Inflammatory macrophage (primary cell): ENCODE measurements around the gene TMEM80.
"Not testable (repeated sequence)": the region's sequence is repeated elsewhere in the genome, so short reads cannot be mapped to it uniquely, and the experiment has no call there.

Experiments used
- DNase-seq, 2 donors: peaks; one replicate each; pipeline ENCODE4 v3.0.0-alpha.2; 2020 to 2022

Gene TMEM80

GRCh38 chr11:721741-722345, 26.2 kb downstream of the TMEM80 start:
- peak; percentile 38 to 61 for DNase-seq

GRCh38 chr11:722346-722811, 26.8 kb downstream of the TMEM80 start:
- no peak for DNase-seq

DNA sequence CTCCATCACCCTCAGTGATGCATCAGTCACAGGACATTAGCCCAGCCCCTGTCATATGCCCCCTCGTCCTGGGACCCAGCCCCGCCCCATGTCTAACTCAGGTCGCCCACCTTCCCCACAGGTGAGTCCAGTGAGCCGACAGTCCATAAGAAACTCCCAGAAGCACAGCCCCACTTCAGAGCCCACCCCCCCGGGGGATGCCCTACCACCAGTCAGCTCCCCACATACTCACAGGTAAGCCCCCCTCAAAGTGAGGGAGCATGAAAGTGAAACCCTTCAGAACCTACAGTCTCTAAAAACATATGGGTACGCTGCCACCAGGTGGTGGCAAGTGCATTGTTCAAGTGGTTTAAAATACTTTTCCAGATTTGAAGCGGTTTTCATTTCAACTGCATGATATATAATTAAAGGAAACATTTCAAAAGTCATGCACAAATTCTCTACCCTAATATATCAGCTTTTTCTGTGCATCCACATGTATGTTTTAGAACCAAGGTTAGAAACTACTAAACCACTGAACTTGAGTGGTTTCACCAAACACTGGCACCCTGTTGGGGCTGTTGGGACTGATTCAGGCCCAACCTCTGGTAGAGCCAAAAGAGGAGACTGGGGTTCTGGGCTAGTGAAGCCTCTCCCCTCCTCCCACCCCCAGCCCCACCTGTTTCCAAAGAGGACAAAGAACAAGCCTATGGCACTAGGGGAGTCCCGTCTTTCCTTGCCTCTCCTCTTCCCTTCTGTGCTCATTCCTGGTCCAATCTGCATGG, 27.7 kb downstream of the TMEM80 start:
- DNase-seq: peak; percentile 44 to 57

DNA sequence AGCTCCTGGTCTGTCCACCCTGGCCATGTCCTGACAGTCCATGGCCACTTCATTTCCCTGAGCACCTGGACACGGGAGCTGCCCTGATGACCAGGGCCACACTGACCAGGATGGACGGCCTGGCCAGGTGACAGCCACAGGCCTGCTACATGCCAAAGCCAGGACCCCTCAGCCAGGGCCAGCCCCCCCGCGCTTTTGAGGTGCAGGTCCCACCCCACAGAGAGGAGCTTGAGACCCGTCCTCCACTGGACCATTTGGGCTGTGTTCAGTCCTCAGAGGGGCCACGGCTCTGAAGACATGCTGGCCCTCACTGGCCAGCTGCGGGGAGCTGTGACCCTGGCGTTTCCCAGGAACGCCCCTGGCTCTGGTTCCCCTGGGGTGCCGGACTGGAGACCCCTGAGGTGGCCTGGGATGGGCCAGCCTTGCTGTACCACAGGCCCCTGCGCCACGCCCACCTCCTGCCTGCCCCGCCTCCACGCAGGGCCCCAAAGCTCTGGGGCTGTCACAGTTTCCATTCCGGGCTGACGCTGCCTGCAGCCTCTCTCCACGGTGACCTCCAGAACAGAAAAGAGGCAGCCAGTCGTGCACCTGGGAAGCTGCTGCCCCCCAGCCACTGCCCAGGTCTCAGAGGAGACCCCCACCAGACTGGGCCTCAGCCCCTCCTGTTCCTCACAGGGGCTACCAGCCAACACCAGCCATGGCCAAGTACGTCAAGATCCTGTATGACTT, 28.6 kb downstream of the TMEM80 start:
- DNase-seq: no peak

DNA sequence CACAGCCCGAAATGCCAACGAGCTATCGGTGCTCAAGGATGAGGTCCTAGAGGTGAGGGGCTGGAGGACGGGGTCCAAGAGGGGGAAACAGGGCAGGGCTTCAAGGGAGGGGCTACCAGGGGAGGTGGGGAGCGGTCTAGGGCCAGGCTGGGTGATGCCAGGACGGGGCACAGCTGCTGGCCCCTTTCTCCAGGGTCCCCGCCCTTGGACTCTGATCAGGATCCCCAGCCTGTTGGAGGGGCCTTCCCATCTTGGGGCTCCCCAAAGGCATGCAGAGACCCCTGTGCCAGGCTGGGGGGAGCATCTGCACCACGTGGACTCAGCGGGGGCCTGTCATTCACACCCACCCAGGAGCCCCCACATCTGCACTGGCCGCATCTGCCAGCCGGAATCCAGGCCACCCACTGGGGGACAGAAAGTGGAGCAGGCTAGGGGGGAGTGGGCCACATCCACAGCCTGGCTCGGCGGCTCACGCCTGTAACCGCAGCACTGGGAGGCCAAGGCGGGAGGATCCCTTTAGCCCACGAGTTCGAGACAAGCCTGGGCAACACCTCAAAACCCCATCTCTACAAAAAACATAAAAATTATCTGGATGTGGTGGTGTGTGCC, 29.3 kb downstream of the TMEM80 start:
- no peak for DNase-seq

GRCh38 chr11:725624-726202, 30.1 kb downstream of the TMEM80 start:
- DNase-seq: no peak

DNA sequence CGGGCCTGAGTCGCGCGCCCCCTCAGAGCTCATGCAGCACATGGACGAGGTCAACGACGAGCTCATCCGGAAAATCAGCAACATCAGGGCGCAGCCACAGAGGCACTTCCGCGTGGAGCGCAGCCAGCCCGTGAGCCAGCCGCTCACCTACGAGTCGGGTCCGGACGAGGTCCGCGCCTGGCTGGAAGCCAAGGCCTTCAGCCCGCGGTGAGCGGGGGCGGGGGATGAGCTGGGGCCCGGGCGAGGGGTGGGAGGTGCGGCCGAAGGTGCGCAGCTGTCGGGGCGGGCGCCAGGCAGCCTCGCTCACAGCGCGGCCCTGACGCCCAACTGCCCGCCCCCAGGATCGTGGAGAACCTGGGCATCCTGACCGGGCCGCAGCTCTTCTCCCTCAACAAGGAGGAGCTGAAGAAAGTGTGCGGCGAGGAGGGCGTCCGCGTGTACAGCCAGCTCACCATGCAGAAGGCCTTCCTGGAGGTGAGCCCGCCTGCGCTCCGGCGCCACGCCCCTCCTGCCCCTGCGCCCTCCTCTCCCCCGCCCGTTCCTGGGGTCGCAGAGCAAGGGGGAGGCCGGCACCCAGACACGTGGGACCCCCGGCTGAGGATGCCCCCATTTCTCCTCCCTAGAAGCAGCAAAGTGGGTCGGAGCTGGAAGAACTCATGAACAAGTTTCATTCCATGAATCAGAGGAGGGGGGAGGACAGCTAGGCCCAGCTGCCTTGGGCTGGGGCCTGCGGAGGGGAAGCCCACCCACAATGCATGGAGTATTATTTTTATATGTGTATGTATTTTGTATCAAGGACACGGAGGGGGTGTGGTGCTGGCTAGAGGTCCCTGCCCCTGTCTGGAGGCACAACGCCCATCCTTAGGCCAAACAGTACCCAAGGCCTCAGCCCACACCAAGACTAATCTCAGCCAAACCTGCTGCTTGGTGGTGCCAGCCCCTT, 30.9 kb downstream of the TMEM80 start:
- DNase-seq: peak; percentile 30 to 52

- DNase-seq: no peak
Measured at GRCh38 chr11:727281-727701, 31.7 kb downstream of the TMEM80 start.

- peak; percentile 60 to 76 for DNase-seq
Measured at GRCh38 chr11:727859-728748, 32.5 kb downstream of the TMEM80 start.

DNA sequence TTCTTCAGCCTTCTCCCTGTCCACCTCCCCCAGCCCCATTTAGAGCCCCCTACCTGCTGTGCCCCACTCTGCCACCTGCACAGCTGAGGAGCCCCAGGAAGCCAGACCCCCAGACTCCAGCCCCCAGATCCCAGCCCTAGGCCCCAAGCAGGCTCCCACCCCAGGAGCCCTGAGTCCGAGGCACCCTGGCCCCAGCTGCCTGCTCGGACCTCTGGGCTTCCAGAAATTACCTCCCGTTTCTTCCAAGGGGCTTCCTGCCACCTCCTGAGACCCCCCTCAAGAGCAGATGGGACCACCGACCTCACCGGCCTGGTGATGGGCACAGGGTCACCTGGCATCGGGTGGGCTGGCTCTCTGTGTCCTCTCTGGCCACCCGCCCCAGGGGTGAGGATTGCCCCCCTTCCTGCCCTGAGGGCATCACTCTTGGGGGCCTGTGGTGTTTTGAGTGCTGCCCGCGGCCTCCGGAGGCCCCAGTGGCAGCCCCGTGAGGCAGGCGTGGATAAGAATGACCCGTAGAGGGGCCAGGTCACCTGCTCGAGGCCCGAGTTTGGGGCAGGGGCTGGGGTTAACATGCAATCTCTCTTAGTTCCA, 33.4 kb downstream of the TMEM80 start:
- DNase-seq: no peak

GRCh38 chr11:729492-730074, 34.0 kb downstream of the TMEM80 start:
- no peak for DNase-seq

DNA sequence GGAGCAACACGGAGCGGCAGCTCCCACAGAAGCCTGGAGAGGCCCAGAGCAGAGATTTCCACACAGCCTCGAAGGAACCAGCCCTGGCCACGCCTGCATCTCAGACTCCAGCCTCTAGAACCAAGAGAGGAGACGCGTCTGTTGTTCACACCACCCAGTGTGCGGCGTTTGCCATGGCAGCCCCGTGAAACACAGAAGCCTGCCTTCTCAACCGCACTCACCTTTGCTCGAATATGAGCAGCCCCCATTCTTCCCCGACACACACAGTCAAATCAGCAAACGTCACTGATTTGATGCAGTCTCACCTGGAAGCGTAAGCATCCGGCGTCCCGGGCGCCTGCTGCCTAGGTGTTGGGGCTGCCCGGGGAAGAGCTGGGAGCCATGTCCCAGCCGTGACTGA, 37.5 kb downstream of the TMEM80 start:
- DNase-seq: no peak

- not testable (repeated sequence) for DNase-seq
Measured at GRCh38 chr11:734541-734940, 38.9 kb downstream of the TMEM80 start.

GRCh38 chr11:737366-737765, 41.8 kb downstream of the TMEM80 start:
- DNase-seq: no peak

DNA sequence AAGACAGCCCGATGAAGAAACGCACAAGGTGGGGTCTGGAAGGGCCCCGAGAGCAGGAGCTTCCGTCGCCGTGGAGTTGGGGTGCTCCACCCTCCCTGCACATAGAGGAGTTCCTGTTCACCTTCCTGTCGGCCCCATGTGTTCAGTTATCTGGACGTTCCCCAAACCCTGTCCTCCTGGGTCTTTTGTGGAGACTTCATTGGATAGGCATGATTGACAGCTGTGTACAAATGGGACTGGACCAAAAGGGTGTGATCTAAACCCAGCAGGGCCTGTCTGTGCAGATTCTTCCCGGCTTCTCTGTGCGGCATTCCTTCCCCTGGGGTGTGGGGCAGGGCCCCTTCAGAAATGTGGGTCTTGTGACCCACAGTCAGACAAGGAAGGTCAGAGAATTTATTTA, 42.3 kb downstream of the TMEM80 start:
- DNase-seq: not testable (repeated sequence)

DNA sequence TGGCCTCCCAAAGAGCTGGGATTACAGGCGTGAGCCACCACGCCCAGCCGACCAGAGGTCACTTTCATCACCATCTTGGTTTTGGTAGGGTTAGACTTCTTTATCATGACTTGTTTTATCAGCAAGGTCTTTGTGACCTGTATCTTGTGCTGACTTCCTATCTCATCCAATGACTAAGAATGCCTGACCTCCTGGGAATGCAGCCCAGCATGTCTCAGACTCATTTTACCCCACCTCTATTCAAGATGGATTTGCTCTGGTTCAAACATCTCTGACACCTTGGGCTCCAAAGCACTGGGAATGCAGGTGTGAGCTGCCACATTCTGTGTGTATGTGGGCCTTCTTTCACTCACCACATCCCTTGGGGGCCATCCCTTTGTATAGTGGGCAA, 46.5 kb downstream of the TMEM80 start:
- DNase-seq: no peak

DNA sequence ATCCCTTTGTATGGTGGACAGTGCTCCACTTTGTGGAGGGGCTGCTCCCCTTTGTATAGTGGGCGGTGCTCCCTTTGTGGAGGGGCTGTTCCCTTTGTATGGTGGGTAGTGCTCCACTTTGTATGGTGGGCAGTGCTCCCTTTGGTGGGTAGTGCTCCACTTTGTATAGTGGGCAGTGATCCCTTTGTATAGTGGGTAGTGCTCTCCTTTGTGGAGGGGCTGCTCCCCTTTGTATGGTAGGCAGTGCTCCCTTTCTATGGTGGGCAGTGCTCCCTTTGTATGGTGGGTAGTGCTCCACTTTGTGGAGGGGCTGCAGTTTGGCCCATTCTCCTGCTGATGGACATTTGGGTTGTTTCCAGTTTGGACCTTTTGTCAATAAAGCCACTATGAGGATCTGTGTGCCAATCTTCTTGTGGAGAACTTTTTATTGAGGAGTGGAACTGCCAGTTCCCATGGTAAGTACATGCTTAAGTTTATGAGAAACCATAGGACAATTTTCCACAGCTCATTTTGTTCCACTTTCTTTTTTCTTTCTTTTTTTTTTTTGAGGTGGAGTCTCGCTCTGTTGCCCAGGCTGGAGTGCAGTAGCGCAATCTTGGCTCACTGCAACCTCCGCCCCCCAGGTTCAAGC, 47.1 kb downstream of the TMEM80 start:
- DNase-seq: no peak

DNA sequence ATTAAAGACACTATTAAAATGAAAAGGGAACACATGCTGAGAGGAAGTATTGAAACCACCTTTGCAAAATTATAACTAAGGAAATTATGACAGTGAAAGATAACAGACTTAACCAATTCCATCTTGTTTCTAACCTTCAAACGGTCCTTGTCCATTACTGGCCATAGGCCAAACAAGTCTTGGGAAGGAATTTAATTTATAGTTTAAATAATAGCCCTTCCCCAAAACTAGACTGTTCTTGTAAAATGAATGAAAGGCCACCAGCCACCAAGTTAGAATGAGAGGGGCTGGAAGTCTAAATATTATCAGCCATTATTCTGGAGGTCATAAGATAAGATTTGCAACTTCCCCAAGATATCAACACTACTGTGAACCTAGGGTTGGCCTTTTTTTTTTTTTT, 49.8 kb downstream of the TMEM80 start:
- DNase-seq: no peak
